Measurements from ENCODE around the gene HDAC4. TPM values are rescaled to one million over a fixed set of nuclear protein-coding genes. Genes with fewer than 3 reads are reported as not detected.

The HDAC4 gene
- total and polyA plus RNA-seq, 2 of the 8 experiments (the other 6 are each of a cell fraction or from before 2014, with no cell fraction given), result 15.4 to 31.5 TPM

- TF ChIP-seq CHD7 (IDR thresholded peaks at IDR 0.05; ENCODE audit: insufficient replicate concordance, low read length) (no peak), SAP30 (IDR thresholded peaks at IDR 0.05; ENCODE audit: insufficient read depth, insufficient replicate concordance, low read length) (no peak), CTBP2 (IDR thresholded peaks at IDR 0.05; ENCODE audit: borderline replicate concordance, insufficient read depth, insufficient read length, low read length) (no peak), TAF1 (IDR thresholded peaks at IDR 0.05; ENCODE audit: low read depth, low read length) (no peak), HDAC2 (IDR thresholded peaks at IDR 0.05; ENCODE audit: borderline replicate concordance in 1 of 2, low read depth in 2 of 2, low read length in 2 of 2) (no peak), POU5F1 (IDR thresholded peaks at IDR 0.05; ENCODE audit: low read depth, low read length) (no peak), TAF7 (optimal IDR thresholded peaks at IDR 0.05; ENCODE audit: borderline replicate concordance, low read depth, low read length) (no peak), NANOG (IDR thresholded peaks at IDR 0.05; ENCODE audit: insufficient read depth, low read depth, low read length, poor library complexity, severe bottlenecking) (no peak), GTF2F1 (IDR thresholded peaks at IDR 0.05; ENCODE audit: borderline replicate concordance, low read depth, low read length) (no peak), RBBP5 (IDR thresholded peaks at IDR 0.05; ENCODE audit: borderline replicate concordance, low read depth, low read length) (no peak)
These were observed 6.4 kb downstream of the HDAC4 start (continued) for GRCh38 chr2:239394346-239394945.

All from H1 (cell line).